Measurements from ENCODE around the gene ALMS1. TPM values are rescaled to one million over a fixed set of nuclear protein-coding genes. Genes with fewer than 3 reads are reported as not detected.
"Not testable (repeated sequence)": the region's sequence is repeated elsewhere in the genome, so short reads cannot be mapped to it uniquely, and the experiment has no call there.

The ALMS1 gene
- total and polyA plus RNA-seq, 4 donors = 22.0 to 55.3 (median 36.8) TPM

DNA sequence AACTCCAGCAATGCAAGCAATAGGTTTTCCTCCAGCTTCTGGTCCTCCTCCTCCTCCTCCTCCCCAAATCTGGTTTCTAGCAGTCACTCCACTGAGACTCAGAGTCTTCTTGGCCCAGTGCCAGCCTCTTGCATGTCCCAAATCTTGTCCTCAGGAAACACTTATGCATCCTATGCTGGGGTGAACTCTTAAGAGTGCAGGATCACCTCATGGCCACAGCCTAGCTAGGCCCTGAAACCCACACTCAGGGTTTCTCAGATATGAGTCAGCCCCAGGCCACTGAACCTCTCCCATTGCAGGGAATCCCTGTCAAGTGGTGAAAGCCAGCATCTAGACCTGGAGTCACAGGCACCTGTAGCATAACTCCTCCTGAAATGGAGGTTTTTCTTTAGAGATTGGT is 238.4 kb downstream of the ALMS1 start:
- not testable (repeated sequence) for H3K27me3 ChIP-seq (ENCODE audit: control insufficient read depth, insufficient read depth, low read length); DNase-seq (ENCODE audit: low read depth in 4 of 6, low spot score in 6 of 6); H3K27ac ChIP-seq (ENCODE audit: low read depth, low read length); H3K36me3 ChIP-seq (ENCODE audit: control insufficient read depth, insufficient read depth, low read length); H3K4me1 ChIP-seq (ENCODE audit: control insufficient read depth, insufficient read depth, low read length); H3K4me3 ChIP-seq (ENCODE audit: low read depth, low read length); H3K9me3 ChIP-seq (ENCODE audit: control insufficient read depth, insufficient read depth, low read length)

DNA sequence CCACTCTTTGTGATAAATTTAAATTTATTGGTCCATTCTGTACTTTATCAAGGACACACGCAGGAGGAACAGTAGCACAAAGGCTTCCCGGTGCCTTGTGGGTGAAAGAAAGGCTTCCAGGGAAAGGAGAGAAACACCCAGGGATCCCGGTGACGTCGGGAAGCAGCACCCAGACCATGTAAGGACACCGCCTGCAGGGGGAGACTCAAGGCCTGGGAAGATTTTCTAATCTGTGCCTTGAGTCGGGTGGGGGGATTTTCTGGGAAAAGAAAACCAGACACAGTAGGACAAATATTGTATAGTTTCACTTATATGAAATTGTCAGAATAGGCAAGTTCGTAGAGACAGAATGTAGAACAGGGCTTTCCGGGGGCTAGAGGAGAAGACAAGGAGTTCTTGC is 239.0 kb downstream of the ALMS1 start:
- not testable (repeated sequence) for H3K4me3 ChIP-seq (ENCODE audit: low read depth, low read length); H3K4me1 ChIP-seq (ENCODE audit: control insufficient read depth, insufficient read depth, low read length); H3K27ac ChIP-seq (ENCODE audit: low read depth, low read length); H3K9me3 ChIP-seq (ENCODE audit: control insufficient read depth, insufficient read depth, low read length); DNase-seq (ENCODE audit: low read depth in 4 of 6, low spot score in 6 of 6); H3K27me3 ChIP-seq (ENCODE audit: control insufficient read depth, insufficient read depth, low read length); H3K36me3 ChIP-seq (ENCODE audit: control insufficient read depth, insufficient read depth, low read length)
- no CpG with 5 or more reads among the region's 9 CpGs for whole genome bisulfite sequencing (ENCODE audit: insufficient coverage)

DNA sequence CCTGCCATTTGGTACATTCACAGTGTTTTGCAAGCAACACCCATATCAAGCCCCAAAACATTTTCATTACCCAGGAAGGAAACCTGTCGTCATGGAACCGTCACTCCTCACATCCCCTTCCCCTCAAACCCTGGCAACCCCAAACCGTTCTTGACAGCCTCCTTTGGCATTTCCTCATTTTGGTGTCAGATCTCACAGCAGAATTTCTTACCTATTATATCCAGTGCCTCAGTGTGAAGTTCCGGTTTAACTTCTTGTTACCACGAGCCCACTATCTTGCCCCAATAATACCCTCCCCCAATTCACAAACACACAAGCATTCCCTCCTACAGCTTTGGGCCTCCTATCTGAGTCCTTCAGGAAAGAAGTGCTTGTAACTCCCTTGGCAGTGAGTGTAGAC is 240.6 kb downstream of the ALMS1 start:
- 57% methylated on average over 3 of the region's 5 CpGs for WGBS (ENCODE audit: insufficient coverage)
- not testable (repeated sequence) for H3K36me3 ChIP-seq (ENCODE audit: control insufficient read depth, insufficient read depth, low read length); H3K4me1 ChIP-seq (ENCODE audit: control insufficient read depth, insufficient read depth, low read length); H3K27me3 ChIP-seq (ENCODE audit: control insufficient read depth, insufficient read depth, low read length); H3K4me3 ChIP-seq (ENCODE audit: low read depth, low read length); H3K9me3 ChIP-seq (ENCODE audit: control insufficient read depth, insufficient read depth, low read length); DNase-seq (ENCODE audit: low read depth in 4 of 6, low spot score in 6 of 6); H3K27ac ChIP-seq (ENCODE audit: low read depth, low read length)

DNA sequence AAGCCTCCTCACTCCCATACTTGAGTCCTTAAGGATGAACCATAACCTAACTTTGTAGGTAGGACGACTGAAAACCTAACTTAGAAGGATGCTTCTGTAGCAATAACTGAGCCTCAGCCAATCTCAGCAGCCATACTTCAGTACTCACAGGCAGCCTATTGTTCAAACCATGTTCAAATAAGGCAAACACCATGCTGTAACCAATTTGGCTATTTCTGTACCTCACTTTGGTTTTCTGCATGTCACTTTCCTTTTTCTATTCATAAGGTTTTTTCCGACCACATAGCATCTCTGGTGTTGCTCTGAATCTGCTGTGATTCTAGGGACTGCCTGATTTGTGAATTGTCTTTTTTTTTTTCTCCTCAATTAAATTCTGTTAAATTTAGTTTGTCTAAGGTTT is 242.9 kb downstream of the ALMS1 start:
- not testable (repeated sequence) for H3K36me3 ChIP-seq (ENCODE audit: control insufficient read depth, insufficient read depth, low read length); H3K27ac ChIP-seq (ENCODE audit: low read depth, low read length); H3K4me1 ChIP-seq (ENCODE audit: control insufficient read depth, insufficient read depth, low read length); H3K4me3 ChIP-seq (ENCODE audit: low read depth, low read length); H3K27me3 ChIP-seq (ENCODE audit: control insufficient read depth, insufficient read depth, low read length); DNase-seq (ENCODE audit: low read depth in 4 of 6, low spot score in 6 of 6); H3K9me3 ChIP-seq (ENCODE audit: control insufficient read depth, insufficient read depth, low read length)
- WGBS (ENCODE audit: insufficient coverage) = 50% methylated on average over 1 of the region's 2 CpGs

DNA sequence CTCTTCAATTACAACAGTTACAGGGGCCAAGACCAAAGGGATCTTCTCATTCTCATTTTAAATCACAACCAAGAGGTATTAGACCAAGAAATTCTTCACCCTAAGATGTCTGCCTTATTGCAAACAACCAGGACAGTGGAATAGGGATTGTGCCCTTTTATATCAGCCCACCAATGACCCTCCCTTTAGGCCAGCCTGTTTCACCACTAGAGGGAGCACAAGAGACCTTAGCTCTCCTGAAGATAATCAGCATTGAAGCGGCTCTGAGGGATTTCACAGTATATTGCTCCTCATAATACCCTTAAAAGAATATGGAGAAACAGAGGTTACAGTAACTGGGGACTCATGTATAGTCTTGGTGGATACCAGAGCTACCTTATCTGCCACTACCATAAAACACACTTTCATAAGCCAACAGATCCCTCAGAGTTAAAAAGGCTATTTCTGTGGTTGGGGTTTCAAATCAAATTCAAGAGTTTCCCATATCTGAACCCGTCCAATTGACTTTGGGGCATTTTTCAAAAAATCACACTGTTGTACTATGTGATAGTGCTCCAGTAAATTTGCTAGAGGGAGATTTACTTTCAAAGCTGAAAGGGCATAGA is 245.1 kb downstream of the ALMS1 start:
- H3K4me1 ChIP-seq (ENCODE audit: control insufficient read depth, insufficient read depth, low read length); H3K27ac ChIP-seq (ENCODE audit: low read depth, low read length); H3K4me3 ChIP-seq (ENCODE audit: low read depth, low read length); H3K36me3 ChIP-seq (ENCODE audit: control insufficient read depth, insufficient read depth, low read length); H3K9me3 ChIP-seq (ENCODE audit: control insufficient read depth, insufficient read depth, low read length); H3K27me3 ChIP-seq (ENCODE audit: control insufficient read depth, insufficient read depth, low read length); DNase-seq (ENCODE audit: low read depth in 4 of 6, low spot score in 6 of 6): not testable (repeated sequence)
- no CpG with 5 or more reads among the region's 2 CpGs for WGBS (ENCODE audit: insufficient coverage)

DNA sequence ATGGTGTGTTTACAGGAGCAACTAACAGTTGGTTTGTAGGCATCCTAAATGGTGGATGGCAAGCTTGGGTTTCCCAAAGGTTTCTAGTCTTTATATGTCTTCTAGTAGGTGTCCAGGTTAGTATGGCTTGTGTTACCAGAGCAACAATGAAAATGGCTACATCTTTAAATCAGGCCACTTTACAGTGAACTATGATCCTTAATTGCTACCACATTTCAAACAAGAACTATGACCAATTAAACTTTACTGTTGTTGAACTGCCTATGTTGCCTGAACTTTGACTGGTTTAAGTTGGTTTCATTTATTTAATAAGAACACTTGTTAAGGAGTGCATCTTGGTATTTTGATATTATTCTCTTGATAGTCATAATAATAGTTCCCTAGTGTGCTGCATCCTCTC is 251.3 kb downstream of the ALMS1 start:
- H3K27ac ChIP-seq (ENCODE audit: low read depth, low read length); H3K4me1 ChIP-seq (ENCODE audit: control insufficient read depth, insufficient read depth, low read length); H3K27me3 ChIP-seq (ENCODE audit: control insufficient read depth, insufficient read depth, low read length); H3K36me3 ChIP-seq (ENCODE audit: control insufficient read depth, insufficient read depth, low read length); H3K9me3 ChIP-seq (ENCODE audit: control insufficient read depth, insufficient read depth, low read length); DNase-seq (ENCODE audit: low read depth in 4 of 6, low spot score in 6 of 6); H3K4me3 ChIP-seq (ENCODE audit: low read depth, low read length): not testable (repeated sequence)

DNA sequence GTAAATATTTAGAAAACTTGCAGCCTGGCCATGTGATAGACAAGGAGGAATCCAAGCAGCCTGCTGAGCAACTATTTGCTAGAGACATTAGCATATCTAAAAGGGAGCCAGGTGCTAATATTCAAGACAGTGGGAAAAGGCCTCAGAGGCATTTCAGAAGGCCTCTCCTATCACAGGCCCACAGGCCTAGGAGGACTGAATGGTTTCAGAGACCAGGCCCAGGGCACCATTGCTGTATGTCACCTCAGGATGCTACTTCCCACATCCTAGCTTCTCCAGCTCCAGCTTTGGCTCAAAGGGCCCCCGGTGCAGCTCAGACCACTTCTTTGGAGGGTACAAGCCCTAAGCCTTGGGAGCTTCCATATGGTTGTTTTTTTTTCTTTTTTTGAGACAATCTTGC is 252.8 kb downstream of the ALMS1 start:
- WGBS (ENCODE audit: insufficient coverage) = no CpG with 5 or more reads among the region's 1 CpG
- no peaks in the 10 kb centered on the region for H3K27me3 ChIP-seq (ENCODE audit: control insufficient read depth, insufficient read depth, low read length)
- no peaks in the 10 kb centered on the region for H3K36me3 ChIP-seq (ENCODE audit: control insufficient read depth, insufficient read depth, low read length)
- H3K27ac ChIP-seq (ENCODE audit: low read depth, low read length) = no peak overlapping the region
- peaks cover 7% of the 10 kb centered on the region for H3K4me1 ChIP-seq (ENCODE audit: control insufficient read depth, insufficient read depth, low read length)
- no peak for DNase-seq (ENCODE audit: low read depth in 4 of 6, low spot score in 6 of 6)
- no peaks in the 10 kb centered on the region for H3K9me3 ChIP-seq (ENCODE audit: control insufficient read depth, insufficient read depth, low read length)
- H3K4me3 ChIP-seq (ENCODE audit: low read depth, low read length) = no peak overlapping the region

DNA sequence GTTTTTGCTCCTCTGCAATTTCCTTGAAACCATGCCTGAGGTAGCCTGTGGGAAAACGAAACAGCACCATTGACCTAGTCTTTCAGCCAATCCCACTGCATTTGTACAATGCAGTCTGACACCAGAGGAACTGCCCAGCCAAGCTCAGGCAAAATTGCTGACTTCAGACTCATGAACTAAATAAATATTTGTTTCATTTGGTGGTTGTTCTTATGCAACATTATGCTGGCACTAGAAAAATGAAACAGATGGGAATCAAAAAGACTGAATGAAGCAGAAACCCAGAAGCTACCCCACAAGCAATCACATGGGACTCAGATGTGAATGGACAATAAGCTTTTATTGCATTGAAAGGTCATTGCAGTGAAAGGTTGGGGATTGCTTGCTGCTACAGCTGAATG is 254.9 kb downstream of the ALMS1 start:
- Histone ChIP-seq H3K27ac (ENCODE audit: low read depth, low read length) (no peak overlapping the region), H3K4me3 (ENCODE audit: low read depth, low read length) (no peak overlapping the region), H3K36me3 (ENCODE audit: control insufficient read depth, insufficient read depth, low read length) (no peaks in the 10 kb centered on the region), H3K9me3 (ENCODE audit: control insufficient read depth, insufficient read depth, low read length) (no peaks in the 10 kb centered on the region), H3K4me1 (ENCODE audit: control insufficient read depth, insufficient read depth, low read length) (peaks cover 7% of the 10 kb centered on the region), H3K27me3 (ENCODE audit: control insufficient read depth, insufficient read depth, low read length) (no peaks in the 10 kb centered on the region)
- WGBS (ENCODE audit: insufficient coverage) = 20% methylated on average over 1 of the region's 1 CpG
- DNase-seq (ENCODE audit: low read depth in 4 of 6, low spot score in 6 of 6) = peak in 2 of 6 donors; percentile 3 to 5

DNA sequence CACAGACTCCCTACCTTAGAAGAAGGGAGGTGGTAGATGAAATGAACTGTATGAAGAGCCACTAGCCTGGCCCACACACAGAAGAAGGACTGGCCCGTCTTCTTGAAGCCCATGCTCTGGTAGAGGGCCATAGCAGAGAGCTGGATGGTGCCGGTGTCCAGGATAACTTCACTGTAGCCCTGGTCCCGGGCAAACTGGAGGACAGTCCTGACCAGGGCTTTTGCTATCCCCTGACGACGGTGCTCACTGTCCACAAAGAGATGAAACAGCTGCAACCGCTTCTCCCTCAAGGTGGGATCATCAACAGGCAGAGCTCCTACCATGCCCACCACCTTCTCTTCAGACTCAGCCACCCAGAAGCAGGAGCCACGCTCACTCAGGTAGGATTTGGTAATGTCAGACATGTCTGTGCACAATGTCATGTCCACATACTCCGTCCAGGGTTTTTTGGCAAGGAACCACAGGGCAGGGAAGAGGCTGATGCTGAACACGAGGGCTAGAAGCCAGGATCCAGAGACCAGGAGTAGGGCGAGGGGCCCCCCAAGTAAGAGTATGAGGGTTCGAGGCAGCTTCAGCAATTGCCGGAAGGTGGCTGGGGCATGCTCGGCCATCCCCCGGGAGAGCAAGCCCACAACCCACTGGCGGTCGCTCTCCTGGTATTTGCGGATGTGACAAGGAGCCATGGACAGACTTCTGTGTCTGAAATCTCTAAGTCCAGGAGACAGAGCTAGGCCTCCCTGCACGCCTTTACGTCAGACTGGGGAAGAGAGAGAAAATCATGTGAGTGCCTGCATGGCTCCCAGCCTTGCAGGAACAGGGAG is 255.5 kb downstream of the ALMS1 start:
- H3K9me3 ChIP-seq (ENCODE audit: control insufficient read depth, insufficient read depth, low read length) = no peaks in the 10 kb centered on the region
- H3K36me3 ChIP-seq (ENCODE audit: control insufficient read depth, insufficient read depth, low read length) = no peaks in the 10 kb centered on the region

DNA sequence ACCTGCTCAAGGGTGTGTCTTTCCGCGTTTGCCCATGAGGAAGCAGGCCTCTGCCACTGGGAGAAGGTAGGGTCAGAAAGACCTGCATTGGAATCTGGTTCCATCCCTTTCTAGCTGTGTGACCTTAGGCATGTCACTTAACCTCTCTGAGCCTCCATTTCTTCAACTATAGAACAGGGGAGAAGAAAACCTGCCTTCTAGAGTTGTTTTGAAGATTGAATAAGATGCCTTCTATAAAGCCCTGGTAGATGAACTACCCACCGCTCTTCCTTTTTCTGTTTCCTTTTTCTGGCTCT is 256.1 kb downstream of the ALMS1 start:
- 100% methylated on average over 2 of the region's 3 CpGs for WGBS (ENCODE audit: insufficient coverage)
- H3K9me3 ChIP-seq (ENCODE audit: control insufficient read depth, insufficient read depth, low read length) = no peaks in the 10 kb centered on the region
- no peak for DNase-seq (ENCODE audit: low read depth in 4 of 6, low spot score in 6 of 6)
- no peak overlapping the region for H3K27ac ChIP-seq (ENCODE audit: low read depth, low read length)
- H3K36me3 ChIP-seq (ENCODE audit: control insufficient read depth, insufficient read depth, low read length) = no peaks in the 10 kb centered on the region
- H3K4me3 ChIP-seq (ENCODE audit: low read depth, low read length) = no peak overlapping the region
- H3K27me3 ChIP-seq (ENCODE audit: control insufficient read depth, insufficient read depth, low read length) = no peaks in the 10 kb centered on the region
- H3K4me1 ChIP-seq (ENCODE audit: control insufficient read depth, insufficient read depth, low read length) = peaks cover 7% of the 10 kb centered on the region

More for the DNA sequence above, 255.5 kb downstream of the ALMS1 start:
- Histone ChIP-seq H3K4me3 (ENCODE audit: low read depth, low read length) (no peak overlapping the region), H3K4me1 (ENCODE audit: control insufficient read depth, insufficient read depth, low read length) (peaks cover 7% of the 10 kb centered on the region), H3K27ac (ENCODE audit: low read depth, low read length) (no peak overlapping the region), H3K27me3 (ENCODE audit: control insufficient read depth, insufficient read depth, low read length) (no peaks in the 10 kb centered on the region)
- 83% methylated on average over 19 of the region's 19 CpGs for WGBS (ENCODE audit: insufficient coverage)
- DNase-seq (ENCODE audit: low read depth in 4 of 6, low spot score in 6 of 6) = no peak
